Tibial nerve (tissue), 3 donors: ENCODE data around the gene SNX24.

Experiments used
- POLR2A ChIP-seq, 2 donors: fragments of 450-650 bp; IDR thresholded peaks; one replicate each; pipeline ENCODE4 v1.6.1; 2017; ENCODE audit warnings: antibody characterized with exemption in 2 of 2, mild to moderate bottlenecking in 2 of 2, moderate library complexity in 2 of 2
- TF ChIP-seq, protein P1 (sequence below), 5 experiments: fragments of 200-600 bp in 3 of 5; fragments of 450-650 bp in 2 of 5; sonication (generic) in 3 of 5; IDR thresholded peaks; one replicate each; pipeline ENCODE4 v1.5.1; 2016 to 2019; ENCODE audit warnings: antibody characterized with exemption in 5 of 5, mild to moderate bottlenecking in 3 of 5, moderate library complexity in 2 of 5

DNA sequence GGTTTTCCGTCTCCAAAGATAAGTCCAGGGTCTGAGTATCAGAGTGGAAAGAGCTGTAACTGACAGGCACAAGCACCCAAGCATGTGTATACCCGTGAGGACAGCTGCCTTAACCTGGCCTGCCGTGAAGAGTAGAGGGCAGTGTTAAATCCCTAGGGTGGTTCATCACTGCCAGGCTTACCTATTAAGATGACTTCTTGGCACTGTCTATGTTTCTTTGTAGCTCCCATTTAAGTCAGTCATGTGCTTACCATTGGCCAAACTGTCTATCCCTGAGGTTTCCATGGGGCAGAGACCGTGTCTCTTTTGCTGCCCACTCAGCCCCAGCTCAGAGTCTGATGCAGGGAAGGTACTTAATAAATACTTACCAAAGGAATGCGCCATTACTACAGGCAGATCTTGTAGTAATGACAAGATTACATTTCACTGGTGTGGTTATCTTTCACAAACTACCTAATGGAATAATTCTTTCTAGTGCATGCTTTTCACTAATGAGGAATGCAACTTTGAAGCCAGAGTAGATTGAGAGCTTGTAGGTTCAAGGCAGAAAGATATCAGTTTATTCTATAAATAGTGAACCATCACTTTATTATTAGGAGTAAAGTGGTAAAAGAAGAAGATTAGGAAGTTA is 64.2 kb downstream of the SNX24 start:
- TF ChIP-seq, protein P1, sequence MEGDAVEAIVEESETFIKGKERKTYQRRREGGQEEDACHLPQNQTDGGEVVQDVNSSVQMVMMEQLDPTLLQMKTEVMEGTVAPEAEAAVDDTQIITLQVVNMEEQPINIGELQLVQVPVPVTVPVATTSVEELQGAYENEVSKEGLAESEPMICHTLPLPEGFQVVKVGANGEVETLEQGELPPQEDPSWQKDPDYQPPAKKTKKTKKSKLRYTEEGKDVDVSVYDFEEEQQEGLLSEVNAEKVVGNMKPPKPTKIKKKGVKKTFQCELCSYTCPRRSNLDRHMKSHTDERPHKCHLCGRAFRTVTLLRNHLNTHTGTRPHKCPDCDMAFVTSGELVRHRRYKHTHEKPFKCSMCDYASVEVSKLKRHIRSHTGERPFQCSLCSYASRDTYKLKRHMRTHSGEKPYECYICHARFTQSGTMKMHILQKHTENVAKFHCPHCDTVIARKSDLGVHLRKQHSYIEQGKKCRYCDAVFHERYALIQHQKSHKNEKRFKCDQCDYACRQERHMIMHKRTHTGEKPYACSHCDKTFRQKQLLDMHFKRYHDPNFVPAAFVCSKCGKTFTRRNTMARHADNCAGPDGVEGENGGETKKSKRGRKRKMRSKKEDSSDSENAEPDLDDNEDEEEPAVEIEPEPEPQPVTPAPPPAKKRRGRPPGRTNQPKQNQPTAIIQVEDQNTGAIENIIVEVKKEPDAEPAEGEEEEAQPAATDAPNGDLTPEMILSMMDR (IDR thresholded peaks at IDR 0.05): no peak
- no peak for TF ChIP-seq POLR2A (IDR thresholded peaks at IDR 0.05)
